Measurements from ENCODE around the gene PRDM11. TPM values are rescaled to one million over a fixed set of nuclear protein-coding genes. Genes with fewer than 3 reads are reported as not detected.

The PRDM11 gene
- total RNA-seq, 2 donors from 2014 or later, result 21.1 to 24.5 TPM

GRCh38 chr11:45267052-45267451 lies 120.6 kb downstream of the PRDM11 start:
- intact Hi-C loops (cut with DNase I), result no loop called here
- DNase-seq (ENCODE audit: low spot score), result no peak

- no peak for DNase-seq (ENCODE audit: low spot score)
- intact Hi-C loops (cut with DNase I), result no loop called here
Measured at GRCh38 chr11:45267652-45268299, 121.3 kb downstream of the PRDM11 start.

- intact Hi-C loops (cut with DNase I), result no loop called here
- no peak for DNase-seq (ENCODE audit: low spot score)
Measured at GRCh38 chr11:45269678-45270077, 123.2 kb downstream of the PRDM11 start.

GRCh38 chr11:45270946-45271716 lies 124.7 kb downstream of the PRDM11 start:
- intact Hi-C loops (cut with DNase I), result no loop called here
- no peak for DNase-seq (ENCODE audit: low spot score)

- DNase-seq (ENCODE audit: low spot score), result no peak
- intact Hi-C loops (cut with DNase I), result no loop called here
Measured at GRCh38 chr11:45272701-45273100, 126.3 kb downstream of the PRDM11 start.

GRCh38 chr11:45273509-45273908 lies 127.1 kb downstream of the PRDM11 start:
- intact Hi-C loops (cut with DNase I), result no loop called here
- no peak for DNase-seq (ENCODE audit: low spot score)

GRCh38 chr11:45274206-45274605 lies 127.8 kb downstream of the PRDM11 start:
- no peak for DNase-seq (ENCODE audit: low spot score)

GRCh38 chr11:45275828-45276227 lies 129.4 kb downstream of the PRDM11 start:
- intact Hi-C loops (cut with DNase I), result no loop called here
- no peak for DNase-seq (ENCODE audit: low spot score)

More at GRCh38 chr11:45274206-45274605, 127.8 kb downstream of the PRDM11 start:
- intact Hi-C loops (cut with DNase I), result no loop called here

- intact Hi-C loops (cut with DNase I), result no loop called here
- DNase-seq (ENCODE audit: low spot score), result no peak
Measured at GRCh38 chr11:45278714-45279113, 132.3 kb downstream of the PRDM11 start.

GRCh38 chr11:45279645-45280044 lies 133.2 kb downstream of the PRDM11 start:
- intact Hi-C loops (cut with DNase I), result no loop called here
- no peak for DNase-seq (ENCODE audit: low spot score)

GRCh38 chr11:45280449-45280848 lies 134.0 kb downstream of the PRDM11 start:
- intact Hi-C loops (cut with DNase I), result no loop called here
- DNase-seq (ENCODE audit: low spot score), result no peak

- DNase-seq (ENCODE audit: low spot score), result no peak
- intact Hi-C loops (cut with DNase I), result no loop called here
Measured at GRCh38 chr11:45282081-45282480, 135.6 kb downstream of the PRDM11 start.

Other genes with a start within 250 kb of the PRDM11 start
- gene TP53I11, start 195.8 kb upstream of the PRDM11 start, total RNA-seq, result 100 to 1,000 TPM; 107 to 186 TPM
- gene SYT13, start 139.7 kb downstream of the PRDM11 start, total RNA-seq, result under 1 TPM in 1 of 2 donors, not detected in 1; 0.09 TPM